ENCODE results near the gene MED16.
A peak's percentile ranks its signal among the peaks of the same experiment; 100 is the strongest.

MED16 gene

DNA sequence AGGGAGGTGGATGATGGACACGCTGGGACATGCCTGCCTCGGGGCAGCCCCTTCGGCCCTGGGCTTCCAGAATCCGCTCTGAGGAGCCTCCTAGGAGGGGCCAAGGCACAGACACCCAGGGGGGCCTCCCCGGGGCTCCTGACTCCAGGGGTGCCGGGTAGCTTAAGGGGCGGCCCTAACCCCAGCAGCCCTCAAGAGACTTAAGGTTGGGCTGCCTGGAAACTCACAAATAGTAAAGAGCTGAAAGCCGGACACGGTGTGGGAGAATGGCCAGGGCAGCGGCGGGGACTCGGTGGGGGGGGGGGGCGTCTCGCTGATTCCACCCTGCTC, 40.5 kb upstream of the MED16 start:
- Histone ChIP-seq H3K9me3 (ENCODE audit: control insufficient read depth, insufficient read depth, low read length) (no peaks in the 10 kb centered on the region), H3K9ac (ENCODE audit: low read depth, low read length) (no peak overlapping the region; the same call in 1 of the 2 replicates), H3K4me1 (ENCODE audit: insufficient read depth, low read length) (peaks cover 15% of the 10 kb centered on the region; the same call in 1 of the 2 replicates), H3K36me3 (ENCODE audit: insufficient read depth, low read length) (no peaks in the 10 kb centered on the region)

DNA sequence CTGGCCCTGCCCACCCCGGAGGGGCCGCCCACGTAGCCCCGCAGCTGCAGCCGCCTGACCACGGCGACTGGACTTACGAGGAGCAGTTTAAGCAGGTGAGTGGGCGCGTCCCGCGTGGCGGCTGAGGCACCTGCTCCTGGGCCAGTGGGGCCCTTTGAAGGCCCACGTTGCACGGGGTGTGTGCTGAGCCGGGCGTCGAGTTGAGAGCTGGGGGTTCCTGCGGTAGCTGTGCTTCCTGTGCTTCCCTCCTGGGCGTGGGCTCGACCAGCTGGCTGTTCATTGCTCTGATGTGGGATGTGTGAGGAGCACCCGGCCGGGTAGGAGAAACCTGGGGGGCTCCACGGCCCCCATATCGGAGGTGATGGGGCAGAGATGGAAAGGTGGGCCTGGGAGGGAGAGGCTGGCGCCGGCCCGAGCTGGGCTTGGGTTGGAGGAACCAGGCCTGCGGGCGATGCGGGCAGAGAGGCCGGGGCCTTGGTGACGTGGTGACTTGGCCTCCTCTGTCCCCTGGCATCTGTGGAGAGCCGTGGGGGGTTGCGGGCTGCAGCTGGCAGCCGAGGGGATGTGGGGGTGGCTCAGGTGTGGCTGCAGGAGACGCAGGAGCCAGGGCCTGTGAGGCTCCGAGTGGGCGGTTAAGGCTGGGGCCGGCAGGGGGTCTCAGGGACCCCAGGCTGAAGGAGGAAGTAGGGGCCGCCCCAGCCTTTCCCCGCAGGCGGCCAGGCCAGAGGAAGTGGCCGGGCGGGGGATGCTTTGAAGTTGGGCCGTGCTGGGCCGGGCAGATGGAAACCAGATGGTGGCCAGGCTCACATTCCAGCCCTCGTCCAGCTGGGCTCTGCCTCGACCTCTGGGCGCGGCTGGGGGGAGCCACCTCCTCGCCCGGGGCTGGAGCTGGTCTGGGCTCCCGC, 39.9 kb upstream of the MED16 start:
- no peak overlapping the region; the same call in 1 of the 2 replicates for H3K9ac ChIP-seq (ENCODE audit: low read depth, low read length)
- H3K4me1 ChIP-seq (ENCODE audit: insufficient read depth, low read length), result peaks cover 16% of the 10 kb centered on the region; the same call in 1 of the 2 replicates
- H3K36me3 ChIP-seq (ENCODE audit: insufficient read depth, low read length), result no peaks in the 10 kb centered on the region
- H3K9me3 ChIP-seq (ENCODE audit: control insufficient read depth, insufficient read depth, low read length), result no peaks in the 10 kb centered on the region

DNA sequence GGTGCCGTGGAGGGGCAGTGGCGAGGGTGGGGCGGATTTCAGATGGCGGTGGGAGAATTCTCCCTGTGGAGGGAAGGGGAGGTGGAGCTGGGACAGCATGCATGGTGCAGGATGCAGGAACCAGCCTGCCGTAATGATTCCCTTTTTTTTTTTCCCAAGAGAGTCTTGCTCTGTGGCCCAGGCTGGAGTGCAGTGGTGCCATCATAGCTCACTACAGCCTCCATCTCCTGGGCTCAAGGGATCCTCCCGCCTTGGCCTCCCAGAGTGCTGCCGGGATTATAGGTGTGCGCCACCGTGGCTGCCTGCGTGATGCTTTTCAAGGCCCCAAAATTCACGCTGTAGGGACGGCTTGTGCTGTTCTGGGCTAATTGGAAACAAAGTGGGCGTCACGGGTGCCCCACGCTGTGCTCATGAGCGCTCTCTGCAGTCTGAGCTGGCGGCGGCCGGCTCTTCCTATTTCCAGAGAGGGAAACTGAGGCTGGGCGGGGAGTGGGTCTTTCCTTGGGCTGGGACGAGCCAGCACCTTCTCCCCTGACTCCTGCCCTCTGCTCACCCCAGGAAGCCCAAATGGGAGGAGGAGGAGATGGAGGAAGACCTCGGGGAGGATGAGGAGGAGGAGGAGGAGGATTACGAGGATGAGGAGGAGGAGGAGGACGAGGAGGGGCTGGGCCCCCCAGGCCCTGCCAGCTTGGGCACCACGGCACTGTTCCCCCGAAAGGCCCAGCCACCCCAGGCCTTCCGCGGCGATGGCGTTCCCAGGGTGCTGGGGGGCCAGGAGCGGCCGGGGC, 39.1 kb upstream of the MED16 start:
- no peaks in the 10 kb centered on the region for H3K36me3 ChIP-seq (ENCODE audit: insufficient read depth, low read length)
- H3K9me3 ChIP-seq (ENCODE audit: control insufficient read depth, insufficient read depth, low read length), result no peaks in the 10 kb centered on the region
- H3K4me1 ChIP-seq (ENCODE audit: insufficient read depth, low read length), result peaks cover 18% of the 10 kb centered on the region; the same call in 1 of the 2 replicates
- H3K9ac ChIP-seq (ENCODE audit: low read depth, low read length), result no peak overlapping the region

DNA sequence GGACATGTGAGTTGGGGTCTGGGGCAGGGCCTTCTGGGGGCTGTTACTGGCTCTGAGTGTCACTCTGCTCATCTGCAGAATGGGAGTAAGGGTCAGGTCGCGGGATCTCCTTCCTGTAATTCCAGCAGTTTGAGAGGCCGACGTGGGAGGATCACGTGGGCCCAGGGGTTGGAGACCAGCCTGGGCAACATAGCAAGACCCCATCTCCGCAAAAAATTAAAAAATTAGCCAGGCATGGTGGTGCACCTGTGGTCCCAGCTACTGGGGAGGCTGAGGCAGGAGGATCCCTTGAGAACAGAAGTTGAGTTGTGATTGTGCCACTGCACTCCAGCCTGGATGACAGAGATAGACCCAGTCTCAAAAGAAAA, 36.9 kb upstream of the MED16 start:
- no peaks in the 10 kb centered on the region for H3K36me3 ChIP-seq (ENCODE audit: insufficient read depth, low read length)
- H3K4me1 ChIP-seq (ENCODE audit: insufficient read depth, low read length), result peaks cover 18% of the 10 kb centered on the region; the same call in 1 of the 2 replicates
- H3K9ac ChIP-seq (ENCODE audit: low read depth, low read length), result no peak overlapping the region
- no peaks in the 10 kb centered on the region for H3K9me3 ChIP-seq (ENCODE audit: control insufficient read depth, insufficient read depth, low read length)

DNA sequence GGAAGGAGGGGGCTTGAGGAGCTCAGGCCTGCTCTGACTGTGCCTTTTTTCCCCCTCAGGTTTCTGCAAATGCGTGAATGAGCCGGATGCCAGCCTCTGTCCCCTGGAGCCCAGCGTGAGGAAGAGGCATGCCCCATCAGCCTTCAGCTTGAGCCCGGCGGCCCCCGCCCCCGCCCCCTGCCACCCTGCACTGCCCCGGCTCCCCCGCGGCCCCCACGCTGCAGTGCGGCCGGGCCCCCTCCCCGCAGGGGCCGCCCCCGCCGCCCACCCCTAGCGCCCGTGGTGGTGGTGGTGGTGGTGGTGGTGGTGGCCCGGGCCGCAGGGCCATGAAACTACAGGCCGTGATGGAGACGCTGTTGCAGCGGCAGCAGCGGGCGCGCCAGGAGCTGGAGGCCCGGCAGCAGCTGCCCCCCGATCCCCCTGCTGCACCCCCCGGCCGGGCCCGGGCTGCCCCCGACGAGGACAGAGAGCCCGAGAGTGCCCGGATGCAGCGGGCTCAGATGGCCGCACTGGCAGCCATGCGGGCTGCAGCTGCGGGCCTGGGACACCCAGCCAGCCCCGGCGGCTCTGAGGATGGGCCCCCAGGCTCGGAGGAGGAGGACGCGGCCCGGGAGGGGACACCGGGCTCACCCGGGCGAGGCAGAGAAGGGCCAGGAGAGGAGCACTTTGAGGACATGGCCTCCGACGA, 36.4 kb upstream of the MED16 start:
- H3K4me1 ChIP-seq (ENCODE audit: insufficient read depth, low read length), result peaks cover 18% of the 10 kb centered on the region; the same call in 1 of the 2 replicates

DNA sequence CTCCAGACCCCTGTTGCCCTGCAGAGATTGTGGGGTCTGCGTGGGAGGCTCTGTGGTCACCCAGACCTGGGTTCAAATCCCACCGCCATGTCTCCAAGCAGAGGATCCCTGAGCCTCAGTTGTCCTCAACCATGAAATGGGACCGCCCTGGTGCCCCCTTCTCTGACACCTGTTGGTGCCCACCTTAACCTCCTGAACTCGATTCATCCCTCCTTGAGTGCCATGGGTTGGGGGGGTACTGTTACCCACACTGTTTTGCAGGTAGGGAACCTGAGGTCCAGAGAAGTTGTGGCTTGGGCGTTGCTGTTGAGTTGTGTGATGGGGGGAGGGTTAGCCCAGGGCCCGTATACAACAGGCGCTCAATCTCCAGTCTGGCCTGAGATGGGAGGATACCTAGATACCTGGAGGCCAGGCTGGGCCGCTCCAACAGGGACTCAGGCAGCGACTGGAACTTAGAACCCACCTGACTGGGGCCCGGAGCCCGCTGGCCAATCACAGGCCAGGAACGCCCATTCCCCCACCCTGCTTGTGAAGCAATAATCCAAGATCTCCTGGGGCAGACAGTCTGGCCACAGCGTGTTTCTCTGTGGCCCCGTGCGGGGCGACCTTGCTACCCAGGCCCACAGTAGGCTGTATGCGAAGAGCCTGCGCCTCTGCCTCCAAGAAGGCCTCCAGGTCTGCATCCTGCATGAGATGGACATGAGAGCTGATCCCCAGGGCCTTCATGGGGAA, 35.6 kb upstream of the MED16 start:
- Histone ChIP-seq H3K9ac (ENCODE audit: low read depth, low read length) (no peak overlapping the region; the same call in 1 of the 2 replicates), H3K36me3 (ENCODE audit: insufficient read depth, low read length) (no peaks in the 10 kb centered on the region), H3K4me1 (ENCODE audit: insufficient read depth, low read length) (peaks cover 14% of the 10 kb centered on the region; the same call in 1 of the 2 replicates), H3K9me3 (ENCODE audit: control insufficient read depth, insufficient read depth, low read length) (no peaks in the 10 kb centered on the region)

More for the DNA sequence above, 36.4 kb upstream of the MED16 start:
- H3K36me3 ChIP-seq (ENCODE audit: insufficient read depth, low read length), result no peaks in the 10 kb centered on the region
- H3K9ac ChIP-seq (ENCODE audit: low read depth, low read length), result no peak overlapping the region
- no peaks in the 10 kb centered on the region for H3K9me3 ChIP-seq (ENCODE audit: control insufficient read depth, insufficient read depth, low read length)

DNA sequence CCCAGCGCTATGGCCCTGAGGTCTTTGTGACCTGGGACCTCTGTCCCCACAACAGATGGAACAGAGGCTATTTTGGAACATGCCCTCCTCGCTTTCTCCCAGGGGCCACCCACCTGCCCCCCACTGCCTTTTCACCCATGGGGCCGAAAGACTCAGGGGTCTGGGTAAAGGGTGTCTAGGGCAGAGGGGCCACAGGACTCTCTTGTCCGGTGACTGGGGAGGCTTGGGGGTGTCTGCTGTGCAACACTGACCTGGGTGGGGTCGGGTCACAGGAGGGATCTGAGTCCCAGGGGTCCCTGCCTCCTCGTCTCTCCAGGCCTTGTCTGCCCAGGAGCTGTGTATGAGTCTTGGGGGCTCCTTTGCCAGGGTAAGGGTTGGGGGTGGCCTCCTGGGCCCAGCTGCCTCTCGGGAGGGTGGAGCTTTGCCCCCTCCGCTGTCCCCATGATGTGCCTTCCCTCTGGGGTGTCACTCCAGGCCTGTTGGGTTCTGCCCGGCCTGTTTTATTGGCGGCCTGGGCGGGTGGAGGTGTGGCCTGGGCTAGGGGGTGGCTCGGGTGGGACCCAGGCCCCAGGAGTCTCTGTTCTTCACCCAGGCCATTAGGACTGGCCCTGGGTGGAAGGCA, 34.9 kb upstream of the MED16 start:
- peaks cover 10% of the 10 kb centered on the region; the same call in 1 of the 2 replicates for H3K4me1 ChIP-seq (ENCODE audit: insufficient read depth, low read length)
- no peaks in the 10 kb centered on the region for H3K9me3 ChIP-seq (ENCODE audit: control insufficient read depth, insufficient read depth, low read length)
- H3K9ac ChIP-seq (ENCODE audit: low read depth, low read length), result peak overlapping the region; percentile 37

DNA sequence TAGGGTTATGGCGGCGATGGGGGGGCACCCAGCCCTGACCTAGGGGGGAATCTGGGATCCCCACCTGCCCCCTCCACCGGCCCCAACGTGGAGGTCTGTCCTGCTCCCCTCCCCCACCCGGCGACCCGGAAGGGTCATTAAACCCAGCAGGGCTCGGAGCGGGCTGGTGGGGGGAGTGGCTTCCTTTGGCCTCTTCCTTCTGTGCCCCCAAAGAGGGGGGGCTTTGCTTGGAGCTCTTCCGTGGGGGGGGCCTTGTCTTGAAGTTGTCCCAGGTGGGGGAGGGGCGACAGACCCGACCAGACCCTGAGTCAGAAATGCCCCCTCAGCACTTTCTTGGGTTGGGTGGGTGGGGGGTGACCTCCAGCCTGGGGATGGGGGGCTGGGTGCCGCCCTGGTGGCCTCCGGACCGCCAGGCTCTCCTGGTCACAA, 34.4 kb upstream of the MED16 start:
- Histone ChIP-seq H3K4me1 (ENCODE audit: insufficient read depth, low read length) (peaks cover 5% of the 10 kb centered on the region; the same call in 1 of the 2 replicates), H3K9ac (ENCODE audit: low read depth, low read length) (peak overlapping the region; percentile 37), H3K36me3 (ENCODE audit: insufficient read depth, low read length) (no peaks in the 10 kb centered on the region), H3K9me3 (ENCODE audit: control insufficient read depth, insufficient read depth, low read length) (no peaks in the 10 kb centered on the region)

More for the DNA sequence above, 34.9 kb upstream of the MED16 start:
- no peaks in the 10 kb centered on the region for H3K36me3 ChIP-seq (ENCODE audit: insufficient read depth, low read length)

DNA sequence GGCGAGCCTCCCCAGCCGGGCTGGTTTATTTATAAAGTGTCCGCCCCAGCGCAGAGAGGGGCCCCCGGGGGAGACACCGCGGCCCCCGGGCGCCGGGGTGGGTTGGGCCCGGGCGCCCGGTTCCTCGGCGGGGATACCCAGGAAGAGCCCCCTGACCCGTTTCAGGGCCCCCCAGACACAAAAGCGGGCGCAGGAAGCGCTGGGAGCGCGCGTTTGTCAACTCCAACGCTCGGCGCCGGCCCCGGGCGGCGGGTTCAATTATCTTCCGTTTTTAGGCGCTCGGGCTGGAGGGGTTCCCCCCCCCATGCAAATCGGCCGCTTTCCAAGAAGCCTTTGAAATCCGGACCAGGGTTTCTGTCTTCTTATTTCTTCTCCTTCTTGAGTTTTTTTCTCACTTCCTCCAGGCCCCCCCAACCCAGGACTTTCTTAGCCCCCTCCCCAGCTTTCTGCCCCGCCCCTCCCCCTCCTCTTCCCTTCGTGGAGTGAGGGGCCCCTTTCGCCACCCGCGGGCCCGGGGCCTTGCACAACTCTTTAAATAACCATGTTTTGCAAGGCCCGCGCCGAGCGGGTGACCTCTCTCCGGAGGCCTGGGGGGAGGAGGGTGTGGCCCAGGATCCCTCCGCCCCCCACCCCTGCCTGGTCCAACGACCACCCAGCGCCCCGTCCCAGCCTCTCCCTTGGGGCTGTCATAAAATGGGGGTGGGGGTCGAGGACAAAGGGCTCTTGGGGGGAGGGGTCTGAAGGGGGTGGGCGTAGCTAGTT, 33.8 kb upstream of the MED16 start:
- Histone ChIP-seq H3K9ac (ENCODE audit: low read depth, low read length) (peak overlapping the region; percentile 97), H3K4me1 (ENCODE audit: insufficient read depth, low read length) (peaks cover 3% of the 10 kb centered on the region; the same call in 1 of the 2 replicates), H3K36me3 (ENCODE audit: insufficient read depth, low read length) (no peaks in the 10 kb centered on the region), H3K9me3 (ENCODE audit: control insufficient read depth, insufficient read depth, low read length) (no peaks in the 10 kb centered on the region)

DNA sequence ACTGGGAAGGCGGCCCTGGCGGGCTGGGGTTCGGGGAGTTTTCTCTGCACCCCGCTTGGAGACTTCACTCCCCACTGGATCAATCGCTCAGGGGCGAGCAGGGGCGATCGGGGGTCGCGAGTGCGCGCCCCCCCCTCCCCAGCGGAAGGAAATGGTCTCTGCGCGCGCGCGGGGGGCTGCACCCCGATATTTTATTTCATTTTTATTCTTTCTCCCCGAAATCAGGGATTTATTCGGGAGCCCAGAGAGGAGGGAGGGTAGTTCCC, 33.3 kb upstream of the MED16 start:
- Histone ChIP-seq H3K4me1 (ENCODE audit: insufficient read depth, low read length) (peaks cover 3% of the 10 kb centered on the region; the same call in 1 of the 2 replicates), H3K9me3 (ENCODE audit: control insufficient read depth, insufficient read depth, low read length) (no peaks in the 10 kb centered on the region), H3K36me3 (ENCODE audit: insufficient read depth, low read length) (no peaks in the 10 kb centered on the region), H3K9ac (ENCODE audit: low read depth, low read length) (peak overlapping the region; percentile 97)

DNA sequence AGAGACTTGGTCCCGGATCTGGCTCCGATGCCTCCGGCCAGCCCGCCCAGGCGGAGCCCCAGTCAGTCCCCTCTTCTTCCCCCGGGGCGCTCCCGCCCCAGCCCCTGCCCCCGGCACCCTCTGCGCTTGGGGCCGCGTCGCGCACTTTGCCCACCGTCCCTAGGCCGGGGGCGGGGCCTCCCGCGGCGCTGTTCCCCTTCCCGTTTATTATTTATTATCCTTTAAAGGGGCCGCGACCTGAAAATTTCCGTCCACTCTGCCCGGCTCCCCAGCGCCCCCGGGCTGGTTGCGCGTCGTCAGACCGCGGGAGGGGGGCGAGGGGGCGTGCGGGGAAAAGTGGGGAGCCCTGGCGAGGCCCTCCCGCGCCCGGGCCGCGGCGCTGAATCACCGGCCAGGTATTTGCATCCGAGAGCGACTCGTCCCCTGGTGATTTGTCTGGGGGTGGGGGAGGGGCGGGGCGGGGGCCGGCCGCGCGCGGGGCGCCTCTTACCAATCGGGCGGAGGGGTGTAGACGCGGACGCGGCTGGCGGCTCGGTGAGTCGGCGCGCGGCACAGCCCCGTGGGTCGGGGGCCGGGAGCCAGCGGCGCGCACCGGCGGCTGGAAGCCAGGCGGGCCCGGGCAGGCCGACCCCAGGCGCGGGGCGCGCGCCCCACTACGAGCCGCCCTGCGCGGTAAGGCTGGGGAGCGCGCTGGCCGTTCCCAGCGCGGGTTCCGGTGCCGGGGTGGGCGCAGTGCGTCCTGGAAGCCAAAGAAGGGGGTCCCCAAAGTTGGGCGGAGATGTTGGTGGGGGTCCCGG, 32.7 kb upstream of the MED16 start, which contains the start of gene ARID3A:
Gene ARID3A (plus strand): TSS at position 510 of the 797 bp plus-strand sequence. CDS start 3,494 bp downstream, outside the sequence.
- Histone ChIP-seq H3K9me3 (ENCODE audit: control insufficient read depth, insufficient read depth, low read length) (no peaks in the 10 kb centered on the region), H3K4me1 (ENCODE audit: insufficient read depth, low read length) (peaks cover 3% of the 10 kb centered on the region; the same call in 1 of the 2 replicates), H3K36me3 (ENCODE audit: insufficient read depth, low read length) (no peaks in the 10 kb centered on the region), H3K9ac (ENCODE audit: low read depth, low read length) (peak within 1 kb of the TSS; percentile 97)

DNA sequence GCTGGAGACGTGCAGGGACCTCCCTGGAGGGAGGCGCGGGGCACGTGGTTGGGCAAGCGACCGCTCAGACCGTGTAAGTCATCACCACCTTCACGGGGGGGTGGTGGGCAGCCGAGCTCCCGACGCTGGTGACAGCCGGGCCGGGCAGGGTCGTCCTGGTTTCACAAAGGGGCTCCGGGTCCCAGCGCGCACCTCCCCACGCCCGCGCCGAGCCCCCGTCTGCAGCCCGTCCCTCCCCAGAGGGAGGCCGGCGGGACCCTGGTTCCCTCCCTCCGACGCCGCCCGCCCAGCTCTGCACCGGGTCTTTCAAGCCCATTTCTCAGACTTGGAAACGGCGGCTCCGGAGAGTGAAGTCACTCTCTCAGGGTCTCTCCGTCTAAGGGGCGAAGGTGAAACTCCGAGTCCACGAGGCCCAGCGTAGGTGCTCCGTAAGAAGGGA, 32.1 kb upstream of the MED16 start:
- peak overlapping the region; percentile 97 for H3K9ac ChIP-seq (ENCODE audit: low read depth, low read length)
- no peaks in the 10 kb centered on the region for H3K36me3 ChIP-seq (ENCODE audit: insufficient read depth, low read length)
- H3K9me3 ChIP-seq (ENCODE audit: control insufficient read depth, insufficient read depth, low read length), result no peaks in the 10 kb centered on the region
- H3K4me1 ChIP-seq (ENCODE audit: insufficient read depth, low read length), result peaks cover 3% of the 10 kb centered on the region; the same call in 1 of the 2 replicates
